Stimulated activated CD8-positive, alpha-beta memory T cell treated with anti-CD3 and anti-CD28 coated beads, Interleukin-7, amount 100 ng/mL, for 1 hour (primary cell): ENCODE data around the gene PPP1R12B.
"Not testable (repeated sequence)": the region's sequence is repeated elsewhere in the genome, so short reads cannot be mapped to it uniquely, and the experiment has no call there.

Source experiments
- DNase-seq, 2 donors: peaks; one replicate each; pipeline ENCODE4 v3.0.0-alpha.2; 2020; ENCODE audit warnings: low read depth in 2 of 2

PPP1R12B gene

GRCh38 chr1:202531812-202532616 lies 183.5 kb downstream of the PPP1R12B start:
- DNase-seq = not testable (repeated sequence)

- DNase-seq = not testable (repeated sequence)
These were observed 190.7 kb downstream of the PPP1R12B start for GRCh38 chr1:202539166-202539574.

GRCh38 chr1:202539583-202539982 lies 191.1 kb downstream of the PPP1R12B start:
- DNase-seq = not testable (repeated sequence)

- no peak for DNase-seq
These were observed 191.5 kb downstream of the PPP1R12B start for GRCh38 chr1:202540014-202540413.

- DNase-seq = no peak
These were observed 191.9 kb downstream of the PPP1R12B start for GRCh38 chr1:202540448-202540847.

- DNase-seq = not testable (repeated sequence)
These were observed 192.4 kb downstream of the PPP1R12B start for GRCh38 chr1:202540858-202541257.

GRCh38 chr1:202542415-202542814 lies 193.9 kb downstream of the PPP1R12B start:
- not testable (repeated sequence) for DNase-seq

- not testable (repeated sequence) for DNase-seq
These were observed 195.0 kb downstream of the PPP1R12B start for GRCh38 chr1:202543537-202543936.

GRCh38 chr1:202544766-202545449 lies 196.4 kb downstream of the PPP1R12B start:
- DNase-seq = not testable (repeated sequence)

- not testable (repeated sequence) for DNase-seq
These were observed 197.3 kb downstream of the PPP1R12B start for GRCh38 chr1:202545647-202546303.

- DNase-seq = not testable (repeated sequence)
These were observed 197.9 kb downstream of the PPP1R12B start for GRCh38 chr1:202546377-202546776.

- DNase-seq = not testable (repeated sequence)
These were observed 198.3 kb downstream of the PPP1R12B start for GRCh38 chr1:202546796-202547195.

- no peak for DNase-seq
These were observed 198.7 kb downstream of the PPP1R12B start for GRCh38 chr1:202547215-202547614.

GRCh38 chr1:202550088-202550487 lies 201.6 kb downstream of the PPP1R12B start:
- not testable (repeated sequence) for DNase-seq

GRCh38 chr1:202551683-202552082 lies 203.2 kb downstream of the PPP1R12B start:
- DNase-seq = no peak

- not testable (repeated sequence) for DNase-seq
These were observed 204.1 kb downstream of the PPP1R12B start for GRCh38 chr1:202552615-202553014.

GRCh38 chr1:202553078-202553477 lies 204.6 kb downstream of the PPP1R12B start:
- DNase-seq = not testable (repeated sequence)

GRCh38 chr1:202553560-202554038 lies 205.1 kb downstream of the PPP1R12B start:
- DNase-seq = no peak

GRCh38 chr1:202554619-202555018 lies 206.1 kb downstream of the PPP1R12B start:
- DNase-seq = not testable (repeated sequence)

GRCh38 chr1:202556037-202556436 lies 207.5 kb downstream of the PPP1R12B start:
- DNase-seq = not testable (repeated sequence)

- DNase-seq = not testable (repeated sequence)
These were observed 209.2 kb downstream of the PPP1R12B start for GRCh38 chr1:202557662-202558061.

- DNase-seq = no peak
These were observed 212.7 kb downstream of the PPP1R12B start for GRCh38 chr1:202561240-202561639.
